Keratinocyte (primary cell): ENCODE data around the gene SIRT7.

ENCODE experiments used
- EZH2 ChIP-seq: IDR thresholded peaks from one replicate; pipeline ENCODE4 v1.6.1; 2012; ENCODE audit warnings: inconsistent platforms, mild to moderate bottlenecking, low read length, moderate library complexity
- TF ChIP-seq, protein P1 (sequence below), 3 experiments: IDR thresholded peaks in 1 of 3; conservative IDR thresholded peaks in 1 of 3; optimal IDR thresholded peaks in 1 of 3; 2 replicates in 2 of 3; 3 replicates in 1 of 3; pipeline versions ENCODE3 to v1.5.1; 2011; ENCODE audit warnings: low read length in 3 of 3, mild to moderate bottlenecking in 3 of 3, moderate library complexity in 2 of 3, control low read depth in 1 of 3, inconsistent platforms in 1 of 3; ENCODE audit not compliant: insufficient read depth in 2 of 3; ENCODE audit errors: extremely low read depth in 1 of 3

DNA sequence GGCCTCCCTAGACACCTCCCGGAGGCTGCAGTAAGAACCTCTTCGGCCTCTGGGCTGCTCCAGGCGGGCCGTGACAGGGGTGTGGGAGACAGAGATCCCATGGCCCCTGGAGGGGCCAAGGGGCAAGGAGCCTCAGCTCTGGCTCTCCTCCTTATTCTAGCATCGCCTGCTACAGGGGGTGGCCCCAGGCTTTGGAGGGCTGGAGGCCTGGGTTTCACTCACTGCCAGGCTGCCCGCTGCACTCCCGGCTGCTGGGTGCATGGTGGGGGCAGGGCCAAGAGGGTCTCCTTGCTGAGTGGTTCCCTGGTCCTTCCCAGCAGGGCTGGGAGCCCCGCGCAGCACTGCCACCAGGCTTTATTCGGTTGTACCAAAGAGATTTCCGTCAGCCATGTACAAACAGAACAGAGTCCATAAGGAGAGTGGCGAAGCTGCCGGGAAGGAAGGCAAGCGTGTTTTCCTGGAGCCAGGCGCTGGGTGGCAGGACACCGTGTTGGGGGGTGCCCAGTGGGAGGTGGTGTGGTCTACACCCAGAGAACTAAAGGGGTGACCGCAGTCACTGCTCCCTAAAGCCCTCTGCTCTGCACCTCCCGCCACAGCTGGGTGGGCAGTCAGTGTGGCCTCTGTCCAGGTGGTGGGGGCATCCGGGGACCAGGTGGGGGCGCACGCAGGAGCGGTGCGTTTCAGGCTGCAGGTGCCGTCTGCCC is 13.9 kb downstream of the SIRT7 start:
- no peak for TF ChIP-seq EZH2
- TF ChIP-seq, protein P1, sequence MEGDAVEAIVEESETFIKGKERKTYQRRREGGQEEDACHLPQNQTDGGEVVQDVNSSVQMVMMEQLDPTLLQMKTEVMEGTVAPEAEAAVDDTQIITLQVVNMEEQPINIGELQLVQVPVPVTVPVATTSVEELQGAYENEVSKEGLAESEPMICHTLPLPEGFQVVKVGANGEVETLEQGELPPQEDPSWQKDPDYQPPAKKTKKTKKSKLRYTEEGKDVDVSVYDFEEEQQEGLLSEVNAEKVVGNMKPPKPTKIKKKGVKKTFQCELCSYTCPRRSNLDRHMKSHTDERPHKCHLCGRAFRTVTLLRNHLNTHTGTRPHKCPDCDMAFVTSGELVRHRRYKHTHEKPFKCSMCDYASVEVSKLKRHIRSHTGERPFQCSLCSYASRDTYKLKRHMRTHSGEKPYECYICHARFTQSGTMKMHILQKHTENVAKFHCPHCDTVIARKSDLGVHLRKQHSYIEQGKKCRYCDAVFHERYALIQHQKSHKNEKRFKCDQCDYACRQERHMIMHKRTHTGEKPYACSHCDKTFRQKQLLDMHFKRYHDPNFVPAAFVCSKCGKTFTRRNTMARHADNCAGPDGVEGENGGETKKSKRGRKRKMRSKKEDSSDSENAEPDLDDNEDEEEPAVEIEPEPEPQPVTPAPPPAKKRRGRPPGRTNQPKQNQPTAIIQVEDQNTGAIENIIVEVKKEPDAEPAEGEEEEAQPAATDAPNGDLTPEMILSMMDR (optimal IDR thresholded peaks at IDR 0.05 in 1 of 3, IDR thresholded peaks at IDR 0.05 in 1 of 3, conservative IDR thresholded peaks at IDR 0.05 in 1 of 3; ENCODE audit: extremely low read depth in 1 of 3, insufficient read depth in 2 of 3, low read length in 3 of 3): no peak
